B cell (primary cell): ENCODE measurements around the gene THSD7B. TPM values are rescaled to one million over a fixed set of nuclear protein-coding genes. Genes with fewer than 3 reads are reported as not detected.

Experiments
- ATAC-seq: fragments of 200-7000 bp; cut with Tn5 transposase; one replicate; pipeline ENCODE4 v1.10.0; 2021; ENCODE audit warnings: low read depth, mild to moderate bottlenecking, moderate number of reproducible peaks, moderate library complexity
- CTCF ChIA-PET: fragments of 350-600 bp; sonication (Branson Sonifier 250); formaldehyde crosslinking; loops from one replicate; lab custom pipeline; 2021; ENCODE audit warnings: antibody characterized with exemption, inconsistent platforms; lab: Charles Lee
- POLR2A ChIA-PET: fragments of 350-600 bp; sonication (Branson Sonifier 250); formaldehyde crosslinking; loops from one replicate; lab custom pipeline; 2021; ENCODE audit warnings: antibody characterized with exemption; lab: Charles Lee
- DNase-seq: peaks from one replicate; pipeline ENCODE4 v3.0.0; 2013
- H2AFZ ChIP-seq: 2 replicates; pipeline ENCODE4 v1.6.1; 2012; ENCODE audit warnings: mild to moderate bottlenecking, low read depth, low read length; ENCODE audit not compliant: insufficient read depth, poor library complexity, severe bottlenecking
- H3K27ac ChIP-seq, 2 donors: 1 replicate in 1 of 2; 2 replicates in 1 of 2; pipeline ENCODE4 v1.5.1; 2012 to 2013; ENCODE audit warnings: low read length in 2 of 2, mild to moderate bottlenecking in 2 of 2, moderate library complexity in 1 of 2
- H3K27me3 ChIP-seq, 4 experiments: fragments of 200-600 bp in 1 of 4; sonication (generic) in 1 of 4; replicated peaks in 1 of 4; 1 replicate in 2 of 4; 2 replicates in 2 of 4; pipeline versions ENCODE4 v1.6.1 to v1.7.0; 2013 to 2016; ENCODE audit warnings: low read length in 3 of 4, mild to moderate bottlenecking in 2 of 4, mixed read lengths in 1 of 4, moderate library complexity in 1 of 4; ENCODE audit not compliant: insufficient read depth in 4 of 4, control insufficient read depth in 3 of 4; ENCODE audit errors: control extremely low read depth in 1 of 4
- H3K36me3 ChIP-seq, 2 experiments: replicated peaks in 1 of 2; 1 replicate in 1 of 2; 2 replicates in 1 of 2; pipeline versions ENCODE4 v1.6.1 to v1.7.1; 2013; ENCODE audit warnings: low read length in 1 of 2; ENCODE audit not compliant: insufficient read depth in 2 of 2, control insufficient read depth in 1 of 2; ENCODE audit errors: control extremely low read depth in 1 of 2, extremely low read depth in 1 of 2
- H3K4me1 ChIP-seq, 2 donors: fragments of 200-600 bp in 1 of 2; sonication (generic) in 1 of 2; 1 replicate in 1 of 2; 2 replicates in 1 of 2; pipeline versions ENCODE4 v1.5.1 to v1.6.1; 2013 to 2017; ENCODE audit warnings: low read length in 2 of 2; ENCODE audit not compliant: control insufficient read depth in 2 of 2, insufficient read depth in 2 of 2
- H3K4me2 ChIP-seq: replicated peaks from 2 replicates; pipeline ENCODE3; 2012; ENCODE audit warnings: mild to moderate bottlenecking, low read depth, low read length; ENCODE audit not compliant: poor library complexity, severe bottlenecking
- H3K4me3 ChIP-seq, 5 experiments: fragments of 200-600 bp in 1 of 5; sonication (generic) in 1 of 5; 1 replicate in 3 of 5; 2 replicates in 2 of 5; pipeline versions ENCODE4 v1.5.1 to v1.7.0; 2011 to 2016; ENCODE audit warnings: low read length in 4 of 5, mild to moderate bottlenecking in 4 of 5, low read depth in 2 of 5, control low read depth in 1 of 5, moderate library complexity in 1 of 5; ENCODE audit not compliant: insufficient read depth in 1 of 5; ENCODE audit errors: control extremely low read depth in 1 of 5, extremely low read depth in 1 of 5
- H3K79me2 ChIP-seq: fragments of 200-600 bp; sonication (generic); one replicate; pipeline ENCODE4 v1.6.0; 2016; ENCODE audit warnings: low read length; ENCODE audit not compliant: control insufficient read depth, insufficient read depth
- H3K9ac ChIP-seq: fragments of 200-600 bp; sonication (generic); 2 replicates; pipeline ENCODE4 v1.6.1; 2017; ENCODE audit warnings: mild to moderate bottlenecking, low read length, moderate library complexity
- H3K9me3 ChIP-seq, 3 donors: one replicate each; pipeline versions ENCODE4 v1.6.1 to v1.7.1; 2013; ENCODE audit warnings: low read length in 2 of 3; ENCODE audit not compliant: control insufficient read depth in 2 of 3, insufficient read depth in 1 of 3; ENCODE audit errors: control extremely low read depth in 1 of 3
- H4K20me1 ChIP-seq: 2 replicates; pipeline ENCODE4 v1.6.0; 2012; ENCODE audit warnings: mild to moderate bottlenecking, low read length; ENCODE audit not compliant: insufficient read depth, control insufficient read depth, poor library complexity, severe bottlenecking
- H3K27ac Mint-ChIP-seq: one replicate; pipeline ENCODE4 v1.8.0; 2021; ENCODE audit warnings: mixed read lengths
- H3K27me3 Mint-ChIP-seq: one replicate; pipeline ENCODE4 v1.8.0; 2021; ENCODE audit warnings: mixed read lengths
- H3K4me1 Mint-ChIP-seq: one replicate; pipeline ENCODE4 v1.8.0; 2021; ENCODE audit warnings: mixed read lengths
- H3K4me3 Mint-ChIP-seq: one replicate; pipeline ENCODE4 v1.8.0; 2021; ENCODE audit warnings: mixed read lengths
- H3K9me3 Mint-ChIP-seq: one replicate; pipeline ENCODE4 v1.8.0; 2022; ENCODE audit warnings: mixed read lengths; ENCODE audit not compliant: insufficient read depth
- CTCF ChIP-seq: fragments of 200-600 bp; IDR thresholded peaks from one replicate; pipeline ENCODE4 v1.8.0; 2022; ENCODE audit warnings: antibody characterized with exemption, mild to moderate bottlenecking
- EZH2 ChIP-seq: IDR thresholded peaks from 2 replicates; pipeline ENCODE4 v1.6.1; 2012; ENCODE audit warnings: borderline replicate concordance, low read depth, mild to moderate bottlenecking, moderate library complexity, low read length; ENCODE audit not compliant: insufficient read depth, poor library complexity, severe bottlenecking
- WGBS: methylation state at CpG from one replicate; pipeline ENCODE4 v1.1.5; 2013; ENCODE audit warnings: missing lambda C conversion rate; ENCODE audit not compliant: insufficient coverage; 5-methylcytosine and 5-hydroxymethylcytosine counted together
- intact Hi-C: fragments of 100-400 bp; cut with micrococcal nuclease; formaldehyde crosslinking; loops from one replicate; pipeline ENCODE4 v1.10.0; 2022
- polyA plus RNA-seq: library from polyadenylated mRNA; depleted of rRNA; stranded (reverse); fragments of >200 nt; gene quantifications from 2 replicates; pipeline ENCODE4 v1.2.3, GENCODE V29; 2012
- total RNA-seq, 2 donors: library from RNA; stranded (reverse); fragments of 120-200 nt in 1 of 2; gene quantifications; 1 replicate in 1 of 2; 2 replicates in 1 of 2; pipeline versions ENCODE4 v1.2.3 to v1.2.4, GENCODE V29; 2013 to 2022

THSD7B gene
- total and polyA plus RNA-seq, 2 donors (not counting 1 experiment from before 2014, with no cell fraction given) = 0.76 TPM; not detected in 1

GRCh38 chr2:136809998-136810397, 44.7 kb downstream of the THSD7B start:
- no peaks in the 10 kb centered on the region for H3K27me3 Mint-ChIP-seq
- Histone ChIP-seq H3K27me3 (no peaks in the 10 kb centered on the region), H3K9ac (no peak overlapping the region), H3K4me1 (no peaks in the 10 kb centered on the region), H3K4me3 (no peak overlapping the region), H3K4me2 (no peak overlapping the region), H4K20me1 (no peaks in the 10 kb centered on the region), H3K79me2 (no peaks in the 10 kb centered on the region), H3K9me3 (peaks cover 0 to 5% (median 0%) of the 10 kb centered on the region in 3 donors), H3K27ac (no peak overlapping the region), H2AFZ (no peak overlapping the region), H3K36me3 (no peaks in the 10 kb centered on the region)
- H3K27ac Mint-ChIP-seq = no peak overlapping the region
- no peak for TF ChIP-seq EZH2
- TF ChIP-seq CTCF = no peak
- 50% methylated on average over 1 of the region's 4 CpGs for WGBS
- DNase-seq (no peak), ATAC-seq (no peak)
- H3K9me3 Mint-ChIP-seq = no peaks in the 10 kb centered on the region
- intact Hi-C loops = no loop called here
- no peaks in the 10 kb centered on the region for H3K4me1 Mint-ChIP-seq
- no peak overlapping the region for H3K4me3 Mint-ChIP-seq
- ChIA-PET CTCF (no interaction called here), POLR2A (no interaction called here)

DNA sequence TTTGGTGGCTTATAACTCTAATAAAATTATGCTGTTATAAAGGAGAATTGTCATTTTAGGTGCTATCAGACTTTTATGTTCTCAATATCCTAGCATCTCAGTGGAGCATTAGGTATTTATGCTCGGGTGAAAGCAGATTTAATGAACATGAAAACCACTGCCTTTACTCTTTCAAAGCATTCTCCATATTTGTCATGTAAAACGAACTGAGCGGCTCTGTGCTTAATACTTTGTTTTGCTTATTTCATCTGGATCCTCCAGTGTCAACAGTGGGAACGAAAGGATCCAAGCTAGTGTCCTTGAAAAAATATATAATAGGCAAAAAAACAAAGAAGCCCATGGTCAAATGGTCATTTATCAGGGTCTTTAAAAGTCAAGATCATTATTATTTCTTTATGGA, 53.5 kb downstream of the THSD7B start:
- H3K27ac Mint-ChIP-seq = no peak overlapping the region
- DNase-seq (no peak), ATAC-seq (no peak)
- no peaks in the 10 kb centered on the region for H3K4me1 Mint-ChIP-seq
- ChIA-PET POLR2A (no interaction called here), CTCF (no interaction called here)
- H3K27me3 ChIP-seq = no peaks in the 10 kb centered on the region
- no peaks in the 10 kb centered on the region for H4K20me1 ChIP-seq
- peaks cover 4% of the 10 kb centered on the region for H3K27me3 Mint-ChIP-seq
- H2AFZ ChIP-seq = no peak overlapping the region
- no peaks in the 10 kb centered on the region for H3K9me3 ChIP-seq
- no peak overlapping the region for H3K4me3 ChIP-seq
- no peaks in the 10 kb centered on the region for H3K36me3 ChIP-seq
- H3K4me1 ChIP-seq = no peaks in the 10 kb centered on the region
- no peak overlapping the region for H3K4me3 Mint-ChIP-seq
- TF ChIP-seq CTCF (no peak), EZH2 (no peak)
- H3K4me2 ChIP-seq = no peak overlapping the region
- no peaks in the 10 kb centered on the region for H3K9me3 Mint-ChIP-seq
- H3K9ac ChIP-seq = no peak overlapping the region
- intact Hi-C loops = no loop called here
- no CpG with 5 or more reads among the region's 4 CpGs for WGBS
- no peaks in the 10 kb centered on the region for H3K79me2 ChIP-seq
- no peak overlapping the region for H3K27ac ChIP-seq
